Measurements from ENCODE around the gene VEPH1. TPM values are rescaled to one million over a fixed set of nuclear protein-coding genes. Genes with fewer than 3 reads are reported as not detected.

Gene VEPH1
- polyA plus RNA-seq, 1 of the 3 experiments (the other 2 are of a cell fraction) = 6.0 TPM

- TF ChIP-seq ELF1 (IDR thresholded peaks at IDR 0.05) = no peak
- 0 out of 2 replicates have a peak, but pooled peaks have one; percentile 17 for TF ChIP-seq RXRA (IDR thresholded peaks at IDR 0.05; ENCODE audit: borderline replicate concordance, low read depth)
- TF ChIP-seq PBX3 (IDR thresholded peaks at IDR 0.05) = peak; percentile 49; the same call in 1 of the 2 replicates
- TF ChIP-seq POLR2AphosphoS5 (IDR thresholded peaks at IDR 0.05; ENCODE audit: low read depth, low read length) = peak; percentile 79
- peak; percentile 52; the same call in 1 of the 2 replicates for TF ChIP-seq TEAD4 (IDR thresholded peaks at IDR 0.05; ENCODE audit: borderline replicate concordance, insufficient read depth)
- 0 out of 2 replicates have a peak, but pooled peaks have one; percentile 19 for TF ChIP-seq NFIC (IDR thresholded peaks at IDR 0.05; ENCODE audit: borderline replicate concordance)
- no peak for TF ChIP-seq IRF3 (IDR thresholded peaks at IDR 0.05; ENCODE audit: low read depth, low read length)
- peak; percentile 98 for TF ChIP-seq TCF12 (IDR thresholded peaks at IDR 0.05)
- no peak for TF ChIP-seq GABPA (IDR thresholded peaks at IDR 0.05; ENCODE audit: low read depth)
- peak in 1 of 2 experiments; percentile 72; a peak in 2 of 4 replicates for TF ChIP-seq EP300 (IDR thresholded peaks at IDR 0.05; ENCODE audit: borderline replicate concordance in 1 of 2, low read depth in 1 of 2, low read length in 1 of 2)
- WGBS (ENCODE audit: low lambda C conversion rate) = 45% methylated on average over 6 of the region's 6 CpGs
- H3K4me3 ChIP-seq (ENCODE audit: low read depth in 2 of 2, low read length in 1 of 2) = no peak overlapping the region
- no peaks in the 10 kb centered on the region for H3K36me3 ChIP-seq (replicated peaks in 1 of 2; ENCODE audit: control insufficient read depth in 1 of 2, insufficient read depth in 2 of 2, low read length in 1 of 2)
- peaks cover 22 to 31% of the 10 kb centered on the region in 2 experiments for H3K4me1 ChIP-seq (ENCODE audit: control insufficient read depth in 1 of 2, insufficient read depth in 2 of 2, low read depth in 1 of 2, low read length in 1 of 2)
- no peaks in the 10 kb centered on the region for H4K20me1 ChIP-seq (ENCODE audit: insufficient read depth)
- no peak overlapping the region for H2AFZ ChIP-seq (ENCODE audit: low read depth)
- no peaks in the 10 kb centered on the region for H3K9me2 ChIP-seq
- no peak overlapping the region for H3K9ac ChIP-seq
- no peaks in the 10 kb centered on the region for H3K79me2 ChIP-seq (ENCODE audit: insufficient read depth)
- H3K4me2 ChIP-seq = no peak overlapping the region
- no peaks in the 10 kb centered on the region for H3K9me3 ChIP-seq
- DNase-seq = no peak
- H3K27me3 ChIP-seq (ENCODE audit: insufficient read depth) = no peaks in the 10 kb centered on the region
- peak overlapping the region in 1 of 2 experiments; percentile 82; a peak in 1 of 4 replicates for H3K27ac ChIP-seq (ENCODE audit: low read depth in 2 of 2, low read length in 1 of 2)
- peaks cover 10% of the 10 kb centered on the region for H3F3A ChIP-seq (replicated peaks; ENCODE audit: insufficient read depth)
- ChIA-PET CTCF (interaction anchor here (1.0 to 1.1 kb wide), 2 partner anchors 17 to 170 kb away, joined by 3 read pairs; no protein-coding TSS in a partner anchor), POLR2A (no interaction called here)
These were observed 129.4 kb downstream of the VEPH1 start for GRCh38 chr3:157373783-157374182.

GRCh38 chr3:157370867-157371266 is 132.3 kb downstream of the VEPH1 start:
- POLR2A ChIA-PET = no interaction called here
- no peaks in the 10 kb centered on the region for H4K20me1 ChIP-seq (ENCODE audit: insufficient read depth)
- CTCF ChIA-PET = interaction anchor here (1.2 kb wide), 1 partner anchor 33 kb away, joined by 3 read pairs; no protein-coding TSS in a partner anchor

More at GRCh38 chr3:157370867-157371266, 132.3 kb downstream of the VEPH1 start:
- Histone ChIP-seq H3K9me3 (no peaks in the 10 kb centered on the region), H3K79me2 (ENCODE audit: insufficient read depth) (no peaks in the 10 kb centered on the region), H3K36me3 (replicated peaks in 1 of 2; ENCODE audit: control insufficient read depth in 1 of 2, insufficient read depth in 2 of 2, low read length in 1 of 2) (no peaks in the 10 kb centered on the region), H3K4me3 (ENCODE audit: low read depth in 2 of 2, low read length in 1 of 2) (no peak overlapping the region), H3F3A (replicated peaks; ENCODE audit: insufficient read depth) (peaks cover 7% of the 10 kb centered on the region), H3K9ac (no peak overlapping the region), H2AFZ (ENCODE audit: low read depth) (no peak overlapping the region), H3K4me1 (ENCODE audit: control insufficient read depth in 1 of 2, insufficient read depth in 2 of 2, low read depth in 1 of 2, low read length in 1 of 2) (peaks cover 17 to 22% of the 10 kb centered on the region in 2 experiments), H3K4me2 (no peak overlapping the region), H3K9me2 (no peaks in the 10 kb centered on the region), H3K27ac (ENCODE audit: low read depth in 2 of 2, low read length in 1 of 2) (no peak overlapping the region), H3K27me3 (ENCODE audit: insufficient read depth) (no peaks in the 10 kb centered on the region)
- 87% methylated on average over 2 of the region's 2 CpGs for WGBS (ENCODE audit: low lambda C conversion rate)
- no peak for TF ChIP-seq GABPA (IDR thresholded peaks at IDR 0.05; ENCODE audit: low read depth)
- no peak for TF ChIP-seq SIN3A (IDR thresholded peaks at IDR 0.05; ENCODE audit: borderline replicate concordance, low read depth, low read length)
- TF ChIP-seq TAF1 (IDR thresholded peaks at IDR 0.05; ENCODE audit: borderline replicate concordance, low read depth, low read length) = no peak
- TF ChIP-seq GATA2 (CRISPR knock-in tag; IDR thresholded peaks at IDR 0.05) = no peak
- no peak for TF ChIP-seq MEF2A (IDR thresholded peaks at IDR 0.05; ENCODE audit: borderline replicate concordance, low read depth)
- TF ChIP-seq FOXM1 (IDR thresholded peaks at IDR 0.05; ENCODE audit: low read depth) = no peak
- no peak for TF ChIP-seq RXRA (IDR thresholded peaks at IDR 0.05; ENCODE audit: borderline replicate concordance, low read depth)
- TF ChIP-seq ZBTB33 (IDR thresholded peaks at IDR 0.05; ENCODE audit: borderline replicate concordance, low read depth) = no peak
- TF ChIP-seq TEAD4 (IDR thresholded peaks at IDR 0.05; ENCODE audit: borderline replicate concordance, insufficient read depth) = no peak
- TF ChIP-seq MXI1 (IDR thresholded peaks at IDR 0.05; ENCODE audit: low read depth, low read length) = no peak
- TF ChIP-seq FOXJ3 (CRISPR knock-in tag; IDR thresholded peaks at IDR 0.05) = no peak
- TF ChIP-seq PBX3 (IDR thresholded peaks at IDR 0.05) = no peak
- TF ChIP-seq RAD21 (IDR thresholded peaks at IDR 0.05; ENCODE audit: low read length) = no peak
- TF ChIP-seq TCF12 (IDR thresholded peaks at IDR 0.05) = no peak
- TF ChIP-seq RFX5 (IDR thresholded peaks at IDR 0.05; ENCODE audit: low read length) = no peak
- TF ChIP-seq IRF3 (IDR thresholded peaks at IDR 0.05; ENCODE audit: low read depth, low read length) = no peak
- TF ChIP-seq ELF1 (IDR thresholded peaks at IDR 0.05) = no peak
- no peak for DNase-seq

Data from SK-N-SH (cell line).